Sigmoid colon (tissue), 4 donors: ENCODE results near the gene MAP3K2.

Experiments used
- CTCF ChIP-seq, 4 experiments: fragments of 450-650 bp in 3 of 4; fragments of 200-600 bp in 1 of 4; IDR thresholded peaks; one replicate each; pipeline ENCODE4 v1.5.1; 2016 to 2019; ENCODE audit warnings: antibody characterized with exemption in 4 of 4, mild to moderate bottlenecking in 3 of 4, moderate library complexity in 2 of 4
- EP300 ChIP-seq, 4 donors: sonication (generic); formaldehyde crosslinking; IDR thresholded peaks; one replicate each; pipeline ENCODE4 v1.6.1; 2017; ENCODE audit warnings: antibody characterized with exemption in 4 of 4
- POLR2A ChIP-seq, 2 donors: fragments of 450-650 bp; IDR thresholded peaks; one replicate each; pipeline ENCODE4 v1.6.1; 2016; ENCODE audit warnings: antibody characterized with exemption in 2 of 2, mild to moderate bottlenecking in 2 of 2, moderate library complexity in 2 of 2

GRCh38 chr2:127259355-127259754 lies 128.4 kb downstream of the MAP3K2 start:
- no peak for TF ChIP-seq CTCF (IDR thresholded peaks at IDR 0.05)
- TF ChIP-seq POLR2A (IDR thresholded peaks at IDR 0.05): no peak
- no peak for TF ChIP-seq EP300 (IDR thresholded peaks at IDR 0.05)
